Measurements from ENCODE around the gene FIGNL2. TPM values are rescaled to one million over a fixed set of nuclear protein-coding genes. Genes with fewer than 3 reads are reported as not detected.

FIGNL2 gene
- total and polyA plus RNA-seq, 2 of the 13 experiments (the other 11 are each of a cell fraction or from before 2014, with no cell fraction given): 0.82 to 1.00 TPM

DNA sequence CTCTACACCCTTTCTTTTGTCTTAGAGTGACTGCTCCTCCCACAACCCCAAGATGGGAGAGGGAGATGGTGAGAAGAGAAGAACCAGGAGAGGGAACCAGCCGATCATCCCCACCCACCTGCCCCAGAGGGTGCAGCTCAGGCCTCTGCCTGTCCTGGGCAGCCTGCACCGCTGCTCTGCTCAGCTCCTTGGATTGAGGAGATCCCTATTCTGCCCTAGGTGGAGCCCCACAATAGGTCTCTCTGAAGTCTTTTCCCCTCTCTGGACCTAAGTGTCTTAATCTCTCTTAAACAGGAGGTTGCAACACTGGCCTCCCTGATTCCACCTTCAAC, 41.6 kb upstream of the FIGNL2 start:
- ChIA-PET POLR2A (no interaction called here), CTCF (ENCODE audit: low intra/inter-chr PET ratio, low total read pairs) (no interaction called here)
- no peaks in the 10 kb centered on the region for H3K36me3 ChIP-seq (replicated peaks in 1 of 2; ENCODE audit: control insufficient read depth in 1 of 2, insufficient read depth in 2 of 2, low read length in 2 of 2)
- H3K9me3 ChIP-seq (ENCODE audit: low read length): no peaks in the 10 kb centered on the region
- H3K4me1 ChIP-seq (ENCODE audit: insufficient read depth, low read length): peaks cover 37% of the 10 kb centered on the region
- H3K4me2 ChIP-seq (ENCODE audit: low read depth, low read length): peak overlapping the region; percentile 47
- DNase-seq (ENCODE audit: low spot score): no peak
- no peak overlapping the region for H3K27ac ChIP-seq (ENCODE audit: extremely low read length, insufficient read depth, low read length)
- H3K4me3 ChIP-seq (replicated peaks in 1 of 3; ENCODE audit: insufficient read depth in 1 of 3, low read depth in 2 of 3, low read length in 3 of 3): peak overlapping the region in 1 of 3 experiments; percentile 28; a peak in 1 of 6 replicates
- in situ Hi-C loops (cut with HindIII; ENCODE audit: extremely low pct_ligation_motif_present, low pct_unique_long_range_greater_than_20kb): loop anchor here (10.0 kb wide), 1 partner anchor 95 kb away; no protein-coding TSS in a partner anchor
- peaks cover 7 to 13% of the 10 kb centered on the region in 2 experiments; a peak in 3 of 5 replicates for H3K27me3 ChIP-seq (ENCODE audit: control insufficient read depth in 1 of 2, insufficient read depth in 2 of 2, low read length in 2 of 2)
- no peaks in the 10 kb centered on the region for H4K20me1 ChIP-seq (ENCODE audit: insufficient read depth, low read length)
- H3K79me2 ChIP-seq (ENCODE audit: insufficient read depth, low read length): no peaks in the 10 kb centered on the region
- no peak overlapping the region for H3K9ac ChIP-seq (ENCODE audit: insufficient read depth, low read depth, low read length)
- 57% methylated on average over 2 of the region's 2 CpGs for WGBS (ENCODE audit: low lambda C conversion rate)
- H2AFZ ChIP-seq (ENCODE audit: low read length): no peak overlapping the region
- intact Hi-C loops (cut with micrococcal nuclease; ENCODE audit: unreplicated experiment): no loop called here
- no peak for TF ChIP-seq ESRRA (CRISPR knock-in tag; IDR thresholded peaks at IDR 0.05; ENCODE audit: low read depth)
- TF ChIP-seq POLR2A (IDR thresholded peaks at IDR 0.05; ENCODE audit: insufficient read depth in 1 of 2, low read depth in 2 of 2, low read length in 2 of 2): no peak
- no peak for TF ChIP-seq NFKBIZ (CRISPR knock-in tag; IDR thresholded peaks at IDR 0.05)
- TF ChIP-seq RCOR2 (CRISPR knock-in tag; IDR thresholded peaks at IDR 0.05): no peak
- no peak for TF ChIP-seq ZNF879 (CRISPR knock-in tag; IDR thresholded peaks at IDR 0.05)
- ATAC-seq: peak; percentile 25
- FAIRE-seq: no peak
- BruUV-seq (replicated peaks): no TSS peak

DNA sequence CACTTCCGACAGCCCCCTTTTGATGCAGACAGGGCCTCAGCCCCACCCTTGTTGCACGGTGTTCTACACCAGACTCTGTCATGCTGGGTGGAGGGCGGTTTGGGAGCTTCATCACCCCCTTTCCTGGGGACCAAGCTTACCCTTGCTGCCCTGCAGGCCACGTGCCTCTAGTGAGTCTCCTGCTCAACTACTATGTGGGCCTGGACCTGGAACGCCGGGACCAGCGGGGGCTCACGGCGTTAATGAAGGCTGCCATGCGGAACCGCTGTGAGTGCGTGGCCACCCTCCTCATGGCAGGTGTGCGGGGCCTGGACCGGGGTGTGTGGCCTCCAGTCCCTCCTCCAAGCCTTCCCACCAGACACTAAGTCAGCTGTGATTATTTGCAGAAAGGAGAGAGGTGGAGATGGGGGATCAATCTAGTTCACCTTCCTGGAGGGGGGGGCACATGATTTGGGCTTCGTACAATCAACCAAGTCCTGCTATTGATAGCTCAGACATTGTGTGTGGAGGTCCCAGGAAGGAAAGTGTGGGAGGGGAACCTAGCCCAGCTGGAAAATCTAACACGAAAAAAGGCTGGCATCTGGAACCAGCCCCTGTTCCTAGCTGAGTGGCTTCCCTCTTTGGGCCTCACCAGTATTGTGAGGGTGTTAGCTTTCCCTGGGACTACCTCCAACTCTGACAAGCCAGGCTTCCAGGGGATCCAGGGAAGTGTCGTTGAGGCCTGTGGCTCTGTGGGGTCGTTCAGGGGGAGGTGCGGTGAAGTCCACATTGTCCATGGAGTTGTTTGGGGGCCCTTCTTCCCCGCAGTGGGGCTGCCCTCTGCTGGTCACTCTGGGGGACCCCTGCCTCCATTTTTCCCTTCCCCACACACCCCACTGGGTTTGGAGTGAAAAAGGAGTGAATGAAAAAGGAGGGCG, 41.0 kb upstream of the FIGNL2 start:
- Histone ChIP-seq H3K79me2 (ENCODE audit: insufficient read depth, low read length) (no peaks in the 10 kb centered on the region), H4K20me1 (ENCODE audit: insufficient read depth, low read length) (no peaks in the 10 kb centered on the region), H2AFZ (ENCODE audit: low read length) (no peak overlapping the region), H3K9ac (ENCODE audit: insufficient read depth, low read depth, low read length) (no peak overlapping the region), H3K27me3 (ENCODE audit: control insufficient read depth in 1 of 2, insufficient read depth in 2 of 2, low read length in 2 of 2) (peaks cover 7 to 13% of the 10 kb centered on the region in 2 experiments; a peak in 3 of 5 replicates), H3K4me3 (replicated peaks in 1 of 3; ENCODE audit: insufficient read depth in 1 of 3, low read depth in 2 of 3, low read length in 3 of 3) (no peak overlapping the region), H3K36me3 (replicated peaks in 1 of 2; ENCODE audit: control insufficient read depth in 1 of 2, insufficient read depth in 2 of 2, low read length in 2 of 2) (no peaks in the 10 kb centered on the region), H3K27ac (ENCODE audit: extremely low read length, insufficient read depth, low read length) (no peak overlapping the region), H3K4me1 (ENCODE audit: insufficient read depth, low read length) (peaks cover 39% of the 10 kb centered on the region), H3K4me2 (ENCODE audit: low read depth, low read length) (no peak overlapping the region), H3K9me3 (ENCODE audit: low read length) (no peaks in the 10 kb centered on the region)
- 55% methylated on average over 17 of the region's 21 CpGs for WGBS (ENCODE audit: low lambda C conversion rate)
- CTCF ChIA-PET (ENCODE audit: low intra/inter-chr PET ratio, low total read pairs): no interaction called here
- no TSS peak for BruUV-seq (replicated peaks)
- in situ Hi-C loops (cut with HindIII; ENCODE audit: extremely low pct_ligation_motif_present, low pct_unique_long_range_greater_than_20kb): loop anchor here (10.0 kb wide), 1 partner anchor 95 kb away; no protein-coding TSS in a partner anchor
- no peak for DNase-seq (ENCODE audit: low spot score)
- POLR2A ChIA-PET: no interaction called here
- TF ChIP-seq, protein P1, sequence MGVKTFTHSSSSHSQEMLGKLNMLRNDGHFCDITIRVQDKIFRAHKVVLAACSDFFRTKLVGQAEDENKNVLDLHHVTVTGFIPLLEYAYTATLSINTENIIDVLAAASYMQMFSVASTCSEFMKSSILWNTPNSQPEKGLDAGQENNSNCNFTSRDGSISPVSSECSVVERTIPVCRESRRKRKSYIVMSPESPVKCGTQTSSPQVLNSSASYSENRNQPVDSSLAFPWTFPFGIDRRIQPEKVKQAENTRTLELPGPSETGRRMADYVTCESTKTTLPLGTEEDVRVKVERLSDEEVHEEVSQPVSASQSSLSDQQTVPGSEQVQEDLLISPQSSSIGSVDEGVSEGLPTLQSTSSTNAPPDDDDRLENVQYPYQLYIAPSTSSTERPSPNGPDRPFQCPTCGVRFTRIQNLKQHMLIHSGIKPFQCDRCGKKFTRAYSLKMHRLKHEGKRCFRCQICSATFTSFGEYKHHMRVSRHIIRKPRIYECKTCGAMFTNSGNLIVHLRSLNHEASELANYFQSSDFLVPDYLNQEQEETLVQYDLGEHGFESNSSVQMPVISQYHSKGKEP (CRISPR knock-in tag; IDR thresholded peaks at IDR 0.05): no peak
- TF ChIP-seq STAG1 (CRISPR knock-in tag; IDR thresholded peaks at IDR 0.05): peak; percentile 25
- TF ChIP-seq, protein P2, sequence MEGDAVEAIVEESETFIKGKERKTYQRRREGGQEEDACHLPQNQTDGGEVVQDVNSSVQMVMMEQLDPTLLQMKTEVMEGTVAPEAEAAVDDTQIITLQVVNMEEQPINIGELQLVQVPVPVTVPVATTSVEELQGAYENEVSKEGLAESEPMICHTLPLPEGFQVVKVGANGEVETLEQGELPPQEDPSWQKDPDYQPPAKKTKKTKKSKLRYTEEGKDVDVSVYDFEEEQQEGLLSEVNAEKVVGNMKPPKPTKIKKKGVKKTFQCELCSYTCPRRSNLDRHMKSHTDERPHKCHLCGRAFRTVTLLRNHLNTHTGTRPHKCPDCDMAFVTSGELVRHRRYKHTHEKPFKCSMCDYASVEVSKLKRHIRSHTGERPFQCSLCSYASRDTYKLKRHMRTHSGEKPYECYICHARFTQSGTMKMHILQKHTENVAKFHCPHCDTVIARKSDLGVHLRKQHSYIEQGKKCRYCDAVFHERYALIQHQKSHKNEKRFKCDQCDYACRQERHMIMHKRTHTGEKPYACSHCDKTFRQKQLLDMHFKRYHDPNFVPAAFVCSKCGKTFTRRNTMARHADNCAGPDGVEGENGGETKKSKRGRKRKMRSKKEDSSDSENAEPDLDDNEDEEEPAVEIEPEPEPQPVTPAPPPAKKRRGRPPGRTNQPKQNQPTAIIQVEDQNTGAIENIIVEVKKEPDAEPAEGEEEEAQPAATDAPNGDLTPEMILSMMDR (CRISPR knock-in tag; IDR thresholded peaks at IDR 0.05): peak; percentile 42
- ATAC-seq: peak; percentile 44
- intact Hi-C loops (cut with micrococcal nuclease; ENCODE audit: unreplicated experiment): no loop called here
- FAIRE-seq: no peak

All from HepG2 (cell line).